Left renal cortex interstitium (tissue), 4 donors: ENCODE data around the gene PRXL2B. TPM values are rescaled to one million over a fixed set of nuclear protein-coding genes. Genes with fewer than 3 reads are reported as not detected.

ENCODE experiments used
- DNase-seq, 4 donors: peaks; one replicate each; pipeline ENCODE4 v3.0.0-alpha.2; 2013; ENCODE audit warnings: low read depth in 4 of 4, low spot score in 2 of 4, missing footprints in 1 of 4
- polyA plus RNA-seq, 4 donors: library from polyadenylated mRNA; unstranded; fragments of 120-200 nt; gene quantifications; one replicate each; pipeline ENCODE4 v1.2.1, GENCODE V29; 2013; ENCODE audit not compliant: insufficient read length in 4 of 4

PRXL2B gene
- polyA plus RNA-seq, 4 donors, result 37.4 to 50.0 (median 43.5) TPM

DNA sequence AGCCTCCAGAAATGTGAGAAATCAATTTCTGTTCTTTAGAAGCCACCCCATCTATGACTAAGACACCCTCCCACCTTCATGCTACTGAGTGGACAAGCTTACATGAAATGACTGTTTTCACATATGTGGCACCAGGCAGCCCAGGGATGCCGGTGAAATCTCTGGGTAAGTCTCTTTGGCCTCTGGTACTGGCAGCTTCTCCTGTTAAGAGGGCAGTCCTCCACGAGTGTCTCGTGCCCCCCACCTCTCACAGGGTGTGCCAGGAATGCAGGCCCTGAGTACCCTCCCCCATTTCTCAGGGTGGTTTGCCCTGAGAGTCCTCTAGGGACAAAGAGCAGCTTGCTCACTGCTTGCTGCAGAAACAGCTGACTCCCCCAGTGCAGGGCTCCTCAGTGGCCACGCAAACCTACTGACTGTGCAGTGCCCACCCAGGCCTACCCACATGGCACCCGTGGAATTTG is 3.2 kb upstream of the PRXL2B start:
- DNase-seq, result no peak

DNA sequence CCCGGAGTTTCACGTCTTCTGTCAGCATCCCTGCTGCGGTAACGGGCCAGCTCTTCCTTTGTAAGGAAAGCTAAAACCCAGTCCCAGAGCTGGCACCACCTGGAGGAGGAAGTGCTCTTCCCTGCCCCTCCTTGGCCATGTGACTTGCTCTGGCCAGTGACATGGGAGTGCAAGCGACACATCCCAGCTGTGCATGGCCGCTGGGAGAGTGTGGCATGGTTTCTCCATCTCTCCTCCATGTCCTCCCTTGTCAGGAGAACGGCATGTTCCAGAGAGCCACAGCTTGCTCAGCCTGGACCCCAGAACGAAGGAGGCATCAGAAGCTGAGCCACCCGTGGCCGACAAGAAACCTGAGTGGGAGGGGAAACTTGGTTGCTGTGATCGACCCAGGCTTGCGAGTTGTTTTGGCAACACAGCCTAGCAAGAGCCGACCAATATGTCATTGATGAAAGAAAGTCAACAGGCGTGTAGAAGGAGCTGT is 2.7 kb upstream of the PRXL2B start:
- no peak for DNase-seq

DNA sequence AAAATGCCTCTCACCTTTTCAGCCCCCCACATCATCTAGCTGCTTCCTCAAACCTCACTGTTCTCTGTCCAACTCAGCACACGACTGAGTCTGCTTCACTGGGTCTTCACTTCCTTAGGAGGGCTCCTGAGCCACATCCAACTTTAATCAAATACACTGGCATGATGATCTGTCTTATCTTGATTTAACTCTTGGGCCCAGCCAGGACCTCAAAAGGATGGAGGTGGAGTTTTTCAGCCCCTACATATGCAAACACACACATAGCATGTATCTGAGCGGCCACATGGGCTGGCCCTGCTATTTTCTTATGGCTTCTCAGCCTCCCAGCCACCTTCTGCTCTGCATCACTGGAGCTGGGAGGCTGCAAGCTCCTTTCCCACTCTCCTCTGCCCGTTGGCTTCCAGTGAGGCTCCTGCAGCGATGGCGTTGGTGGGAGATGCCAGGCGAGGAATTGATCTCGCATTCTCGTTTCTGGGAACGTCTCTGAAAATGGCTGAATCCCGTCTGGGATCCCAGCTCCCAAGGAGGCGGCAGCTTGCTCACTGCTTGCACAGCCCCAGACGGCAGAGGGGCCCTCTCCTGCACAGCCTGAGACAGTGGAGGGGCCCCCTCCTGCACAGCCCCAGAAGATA is 1.8 kb upstream of the PRXL2B start:
- DNase-seq, result no peak

- no peak for DNase-seq
These were observed 1.1 kb upstream of the PRXL2B start for GRCh38 chr1:2585318-2586092.

- DNase-seq, result no peak
These were observed 688 bp downstream of the PRXL2B start for GRCh38 chr1:2587071-2587859.

GRCh38 chr1:2587860-2588571 is 1.4 kb downstream of the PRXL2B start:
- no peak for DNase-seq

GRCh38 chr1:2588661-2589430 is 2.3 kb downstream of the PRXL2B start:
- DNase-seq, result no peak

- no peak for DNase-seq
These were observed 3.1 kb downstream of the PRXL2B start for GRCh38 chr1:2589431-2590232.

DNA sequence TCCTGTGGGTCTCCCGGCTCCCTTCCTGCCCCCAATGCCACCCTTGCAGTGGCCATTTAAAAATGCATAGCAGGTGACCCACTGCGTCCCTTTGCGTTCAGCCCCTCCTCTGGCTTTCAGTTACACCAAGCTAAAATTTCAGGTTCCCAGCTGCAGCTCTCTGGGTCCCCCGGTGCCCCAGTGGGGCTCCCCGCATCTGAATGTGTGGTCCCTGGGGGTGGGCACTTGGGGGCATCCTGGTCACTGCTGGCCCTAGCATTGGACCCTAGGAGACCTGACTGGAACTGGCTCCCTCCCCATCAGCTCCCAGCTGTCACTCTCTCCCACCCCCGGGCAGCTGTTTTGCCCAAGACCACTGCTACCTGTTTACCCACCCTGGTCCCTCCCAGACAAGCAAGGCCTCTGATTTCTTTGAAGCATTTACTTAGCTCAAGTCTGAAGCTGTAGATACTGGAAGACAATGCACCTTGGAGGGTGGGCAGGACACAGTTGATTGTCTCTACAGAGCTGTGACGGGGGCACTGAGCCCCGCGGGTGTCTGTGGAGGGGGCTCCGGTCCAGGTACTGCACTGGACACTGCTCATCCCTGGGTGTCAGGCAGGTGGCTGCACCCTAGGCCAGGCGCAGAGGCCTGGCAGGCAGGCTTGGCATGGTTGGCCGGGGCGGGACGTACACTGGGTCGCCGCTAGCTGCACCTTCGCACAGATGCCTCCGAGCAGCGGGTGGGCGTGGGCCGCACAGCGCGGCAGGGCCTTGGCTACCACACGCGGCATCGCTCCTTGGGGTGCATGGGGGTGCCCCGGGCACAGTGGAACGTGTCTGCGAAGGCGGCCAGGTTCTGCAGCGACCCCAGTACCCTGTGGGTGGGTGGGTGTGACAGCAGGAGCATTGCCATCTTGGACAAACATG is 3.9 kb downstream of the PRXL2B start:
- DNase-seq, result no peak

- no peak for DNase-seq
These were observed 4.6 kb downstream of the PRXL2B start for GRCh38 chr1:2591233-2591580.

GRCh38 chr1:2591581-2592261 is 5.1 kb downstream of the PRXL2B start:
- DNase-seq, result no peak

GRCh38 chr1:2592672-2593071 is 6.1 kb downstream of the PRXL2B start:
- DNase-seq, result no peak

DNA sequence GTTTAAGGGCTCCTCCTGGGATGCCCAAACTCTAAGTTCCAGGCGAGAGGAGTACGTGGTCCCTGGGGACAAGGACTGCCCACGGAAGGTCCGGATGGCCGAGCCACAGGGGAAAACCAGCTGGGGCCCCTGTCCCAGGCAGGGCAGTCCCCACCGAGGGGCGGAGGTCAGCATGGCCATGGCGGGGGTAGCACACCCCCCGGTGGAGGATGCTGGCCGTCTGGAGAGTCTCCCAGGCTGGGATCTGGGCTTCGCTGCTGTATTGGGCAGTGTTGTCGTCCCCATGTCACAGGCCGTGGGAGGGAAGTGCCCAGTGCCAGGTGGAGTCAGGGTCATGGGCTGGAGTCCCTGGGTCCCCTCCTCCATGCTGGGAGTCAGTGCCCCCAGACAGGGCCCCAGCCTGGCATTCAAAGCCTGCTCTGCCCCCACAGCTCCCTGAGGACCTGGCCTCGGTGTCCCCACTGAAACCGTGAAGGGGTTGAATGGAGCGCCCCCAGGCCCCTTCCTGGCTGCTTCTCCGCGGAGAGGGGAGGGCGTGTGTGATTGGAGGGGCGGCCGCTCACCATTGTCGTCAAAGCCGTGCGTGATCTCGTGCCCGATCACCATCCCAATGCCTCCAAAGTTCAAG is 6.8 kb downstream of the PRXL2B start:
- DNase-seq, result no peak

GRCh38 chr1:2594001-2594640 is 7.5 kb downstream of the PRXL2B start:
- DNase-seq, result no peak

DNA sequence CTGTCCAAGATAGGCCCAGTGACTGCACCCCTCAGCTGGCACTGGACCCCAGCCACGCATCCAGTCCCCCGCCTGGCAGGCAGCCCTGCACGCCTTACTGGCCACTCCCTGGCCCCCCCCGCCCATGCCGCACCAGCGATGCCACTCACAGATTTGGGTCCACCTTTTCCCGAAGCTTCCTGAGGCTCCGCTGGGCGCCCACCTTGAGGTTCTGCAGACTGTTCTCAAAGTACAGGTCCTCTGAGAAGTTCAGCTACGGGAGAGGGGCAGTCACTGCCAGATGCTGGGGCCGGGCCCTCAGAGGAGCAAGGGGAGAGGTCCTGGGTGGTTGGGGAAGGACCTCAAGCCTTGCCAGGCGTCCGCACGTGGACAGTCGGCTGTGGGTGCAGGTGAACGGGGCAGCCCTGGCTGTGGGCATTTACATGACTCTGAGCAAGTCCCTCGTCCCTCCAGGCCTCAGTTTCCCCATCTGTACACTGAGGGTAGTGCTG is 8.1 kb downstream of the PRXL2B start:
- DNase-seq, result no peak

DNA sequence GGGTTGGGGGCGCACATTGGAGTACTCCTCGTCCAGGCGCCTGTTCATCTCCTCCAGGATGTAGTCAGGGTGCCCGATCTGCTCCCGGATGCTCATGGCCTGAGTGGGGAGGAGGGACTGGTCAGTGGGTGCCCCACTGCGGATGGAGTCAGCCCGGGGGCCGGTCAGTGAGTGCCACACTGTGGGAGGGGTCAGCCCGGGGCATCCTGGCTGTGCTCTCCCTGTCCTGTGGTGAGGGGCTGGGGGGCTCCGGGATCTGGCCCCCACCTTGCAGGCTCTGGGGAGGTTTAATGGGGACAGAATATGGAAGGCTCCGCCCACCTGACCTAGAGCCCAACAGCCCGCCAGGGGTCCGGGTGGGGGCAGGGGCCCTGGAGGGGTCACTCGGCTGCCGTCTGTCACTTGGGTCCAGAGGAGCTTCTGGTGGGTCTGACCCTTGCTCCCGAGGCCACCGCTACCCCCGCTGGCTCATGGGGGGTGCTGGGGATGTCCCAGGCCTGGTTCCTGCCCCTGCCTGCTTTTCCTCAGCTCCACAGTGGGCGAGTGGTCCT is 8.8 kb downstream of the PRXL2B start:
- no peak for DNase-seq
